Stimulated activated CD8-positive, alpha-beta memory T cell treated with anti-CD3 and anti-CD28 coated beads, Interleukin-15, amount 100 ng/mL, for 1 hour (primary cell): ENCODE results near the gene MFSD6.
"Not testable (repeated sequence)": the region's sequence is repeated elsewhere in the genome, so short reads cannot be mapped to it uniquely, and the experiment has no call there.

Source experiments
- DNase-seq: peaks from one replicate; pipeline ENCODE4 v3.0.0-alpha.2; 2020; ENCODE audit warnings: low read depth

The MFSD6 gene

DNA sequence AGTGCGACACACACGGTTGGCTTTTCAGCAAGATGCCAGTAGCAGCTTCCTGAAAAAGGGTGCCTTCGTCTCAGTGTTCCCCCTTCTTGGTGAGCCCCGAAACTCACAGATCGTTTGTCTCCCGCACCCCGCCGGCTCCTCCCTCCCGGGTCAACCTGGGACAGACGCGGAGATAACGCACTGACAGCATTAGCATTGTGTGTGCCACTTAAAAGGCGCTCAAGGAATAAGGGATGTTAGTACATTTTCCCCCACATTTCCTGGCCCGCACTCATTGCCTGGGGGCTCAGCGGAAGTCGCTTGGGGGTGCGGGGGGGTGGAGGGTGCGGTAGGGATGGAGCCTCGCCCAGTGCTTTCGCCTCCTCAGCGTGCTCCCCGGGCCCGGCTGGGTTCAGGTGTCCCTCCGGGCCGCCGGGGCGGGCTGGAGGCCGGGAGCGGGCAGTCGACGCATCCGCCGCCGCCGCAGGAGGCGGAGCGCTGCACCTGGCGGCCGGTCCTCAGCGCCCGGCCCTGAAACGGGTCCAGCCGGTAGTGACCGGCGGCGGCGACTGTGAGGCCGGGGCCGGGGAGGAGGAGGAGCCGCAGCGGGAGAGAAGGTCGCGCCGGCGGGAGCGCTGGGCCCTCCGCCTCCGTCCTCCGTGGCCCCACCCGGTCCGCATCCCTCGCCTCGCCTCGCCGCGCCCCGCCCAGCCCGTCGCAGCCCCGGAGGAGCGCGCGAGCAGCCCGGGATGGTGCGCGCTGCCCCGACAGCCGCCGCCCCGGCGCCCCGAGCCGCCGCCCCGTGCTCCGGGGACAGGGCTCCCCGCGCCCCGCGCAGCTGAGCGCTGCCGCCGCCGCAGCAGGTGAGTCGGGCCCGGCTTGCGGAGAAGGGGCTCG, at the start of gene MFSD6:
TSS of gene MFSD6 (plus strand) at position 694 of the 876 bp plus-strand sequence. CDS start 27,675 bp downstream, outside the sequence.
- peak; percentile 23 for DNase-seq

DNA sequence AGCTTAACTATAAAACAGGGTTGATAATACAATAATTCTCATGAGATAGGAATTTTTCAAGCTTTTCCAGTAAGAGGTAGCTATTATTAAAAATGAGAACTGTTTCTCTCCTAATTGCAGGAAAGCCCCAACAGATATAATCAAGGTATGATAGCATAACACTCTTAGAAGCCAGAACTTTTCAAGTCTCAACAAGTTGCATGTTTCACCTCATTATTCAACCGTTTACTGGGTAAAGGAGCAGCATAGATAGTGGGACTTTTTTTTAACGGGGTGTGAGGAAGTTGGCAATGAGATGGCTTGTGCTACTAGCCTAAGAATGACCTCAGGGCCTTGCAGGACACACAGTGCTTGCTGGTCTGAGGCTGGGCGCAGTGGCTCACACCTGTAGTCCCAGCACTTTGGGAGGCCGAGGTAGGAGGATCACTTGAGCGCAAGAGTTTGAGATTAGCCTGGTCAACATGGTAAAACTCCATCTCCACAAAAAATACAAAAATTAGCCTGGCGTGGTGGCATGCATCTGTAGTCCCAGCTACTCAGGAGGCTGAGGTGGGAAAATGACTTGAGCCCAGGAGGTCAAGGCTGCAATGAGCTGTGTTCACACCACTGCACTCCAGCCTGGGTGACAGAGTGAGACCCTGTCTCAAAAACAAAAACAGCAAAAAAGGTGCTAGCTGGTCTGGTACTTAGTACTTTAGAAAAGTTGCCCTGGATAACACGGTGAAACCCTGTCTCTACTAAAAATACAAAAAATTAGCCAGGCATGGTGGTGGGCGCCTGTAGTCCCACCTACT, 49.3 kb upstream of the MFSD6 start:
- DNase-seq: not testable (repeated sequence)

GRCh38 chr2:190360561-190360960, 47.6 kb upstream of the MFSD6 start:
- no peak for DNase-seq

DNA sequence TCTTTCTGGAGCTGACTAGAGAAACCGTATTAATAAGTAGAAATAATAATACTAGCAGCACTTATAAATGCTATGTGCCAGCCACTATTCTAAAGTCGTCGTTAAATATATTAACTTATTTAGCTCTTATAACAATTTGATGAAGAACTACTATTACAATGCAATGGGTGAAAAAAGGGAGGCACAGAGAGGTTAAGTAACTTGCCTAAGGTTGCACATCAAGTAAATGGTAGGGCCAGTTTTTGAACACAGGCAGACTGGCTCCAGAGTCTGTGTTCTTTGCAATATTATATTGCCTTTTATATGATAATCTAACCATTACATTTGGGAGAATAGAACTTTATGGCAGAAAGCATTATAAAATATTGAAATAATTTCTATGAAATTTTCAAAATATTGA, 47.2 kb upstream of the MFSD6 start:
- DNase-seq: no peak

DNA sequence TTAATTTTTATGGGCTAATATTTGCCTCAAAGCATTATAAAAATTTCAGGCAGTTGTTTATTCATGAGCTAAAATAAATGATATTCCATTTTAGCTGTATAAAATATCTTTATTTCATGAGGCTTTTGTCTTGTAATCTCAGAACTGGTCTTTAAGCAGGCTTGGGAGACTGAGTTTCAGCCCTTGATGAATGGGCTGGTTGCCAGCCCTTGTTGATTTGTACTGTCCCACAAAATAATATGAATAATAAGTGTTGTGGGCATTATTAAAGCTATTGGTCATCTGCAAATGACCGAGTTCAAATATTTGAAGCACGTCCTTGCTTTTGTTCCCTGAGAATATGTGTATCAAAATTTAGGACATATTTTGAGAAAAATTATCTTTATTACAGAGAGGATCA, 46.6 kb upstream of the MFSD6 start:
- DNase-seq: no peak

GRCh38 chr2:190362894-190363293, 45.3 kb upstream of the MFSD6 start:
- DNase-seq: no peak

DNA sequence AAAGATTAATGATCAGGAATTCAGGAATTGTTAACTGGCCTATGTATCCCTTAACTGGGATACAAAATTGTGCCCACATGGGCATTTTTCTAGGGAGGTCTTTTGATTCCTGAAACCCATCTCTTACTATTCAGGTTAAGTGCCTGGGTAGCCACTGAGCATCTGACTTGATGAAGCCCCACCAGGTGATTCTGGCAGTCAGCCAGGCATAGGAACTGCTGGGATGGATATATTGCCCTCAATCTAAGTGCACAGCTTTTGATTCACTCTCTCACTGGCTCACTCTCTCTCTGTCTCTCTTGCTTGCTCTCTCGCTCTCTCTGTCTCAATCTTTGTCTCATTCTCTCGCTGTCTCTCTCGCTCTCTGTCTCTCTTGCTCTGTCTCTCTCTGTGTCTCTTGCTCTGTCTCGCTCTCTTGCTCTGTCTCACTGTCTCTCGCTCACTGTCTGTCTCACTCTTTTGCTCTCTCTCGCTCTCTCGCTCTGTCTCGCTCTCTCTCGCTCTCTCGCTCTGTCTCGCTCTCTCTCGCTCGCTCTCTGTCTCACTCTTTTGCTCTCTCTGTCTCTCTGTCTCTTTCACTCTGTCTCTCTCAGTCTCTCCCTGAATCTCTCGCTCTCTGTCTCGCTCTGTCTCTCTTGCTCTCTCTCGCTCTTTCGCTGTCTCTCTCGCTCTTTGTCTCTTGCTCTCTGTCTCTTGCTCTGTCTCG, 42.5 kb upstream of the MFSD6 start:
- no peak for DNase-seq

GRCh38 chr2:190366248-190366753, 41.9 kb upstream of the MFSD6 start:
- DNase-seq: no peak

- DNase-seq: no peak
Measured at GRCh38 chr2:190367091-190367490, 41.1 kb upstream of the MFSD6 start.

GRCh38 chr2:190369635-190370034, 38.5 kb upstream of the MFSD6 start:
- no peak for DNase-seq

DNA sequence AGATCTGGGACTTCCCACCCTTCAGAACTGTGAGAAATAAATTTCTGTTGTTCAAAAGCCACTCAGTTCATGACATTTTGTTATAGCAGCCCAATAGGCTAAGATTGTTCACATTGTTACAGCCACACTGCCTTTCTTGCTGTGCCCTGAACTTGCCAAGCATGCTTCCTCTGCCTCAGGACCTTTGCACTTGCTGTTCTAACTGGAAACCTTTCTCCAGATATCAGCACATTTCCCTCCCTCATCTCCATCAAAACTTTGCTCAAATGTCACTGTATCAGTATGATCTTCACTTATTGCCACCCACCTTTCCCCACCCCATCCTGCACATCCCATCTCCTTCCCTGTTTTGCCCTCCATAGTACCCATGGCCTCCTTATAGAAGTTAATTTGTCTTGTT, 32.1 kb upstream of the MFSD6 start:
- no peak for DNase-seq

DNA sequence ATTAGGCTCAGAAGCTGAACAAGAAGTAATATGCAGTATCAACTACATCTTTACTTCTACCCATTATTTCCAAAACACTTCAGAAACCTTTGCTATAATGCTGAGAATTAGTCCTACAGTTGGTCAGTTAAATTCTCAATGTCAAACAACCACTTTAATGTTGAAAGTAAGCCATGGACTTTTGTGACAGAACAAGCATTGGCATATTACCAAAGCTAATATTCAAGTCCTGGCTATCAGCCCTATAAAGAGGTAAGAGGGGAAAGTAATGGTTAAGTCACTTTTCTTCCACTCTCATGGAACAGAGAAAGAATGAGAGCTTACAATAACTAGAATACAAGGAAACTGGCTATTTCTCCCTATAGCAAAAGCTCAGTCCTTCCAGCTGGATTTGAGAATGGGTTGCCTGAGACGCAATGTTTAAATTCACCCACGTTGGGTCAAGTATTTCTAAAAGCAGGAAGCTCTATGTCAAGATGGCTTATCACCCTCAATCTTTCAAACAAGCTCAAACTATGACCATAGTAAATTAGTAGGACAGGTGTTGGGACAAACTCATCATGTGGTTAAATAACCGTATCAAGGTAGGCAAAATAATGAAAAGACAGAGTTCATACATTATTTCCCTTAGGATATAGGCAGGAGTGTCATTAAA, 31.4 kb upstream of the MFSD6 start:
- no peak for DNase-seq

GRCh38 chr2:190378880-190379237, 29.3 kb upstream of the MFSD6 start:
- DNase-seq: no peak

DNA sequence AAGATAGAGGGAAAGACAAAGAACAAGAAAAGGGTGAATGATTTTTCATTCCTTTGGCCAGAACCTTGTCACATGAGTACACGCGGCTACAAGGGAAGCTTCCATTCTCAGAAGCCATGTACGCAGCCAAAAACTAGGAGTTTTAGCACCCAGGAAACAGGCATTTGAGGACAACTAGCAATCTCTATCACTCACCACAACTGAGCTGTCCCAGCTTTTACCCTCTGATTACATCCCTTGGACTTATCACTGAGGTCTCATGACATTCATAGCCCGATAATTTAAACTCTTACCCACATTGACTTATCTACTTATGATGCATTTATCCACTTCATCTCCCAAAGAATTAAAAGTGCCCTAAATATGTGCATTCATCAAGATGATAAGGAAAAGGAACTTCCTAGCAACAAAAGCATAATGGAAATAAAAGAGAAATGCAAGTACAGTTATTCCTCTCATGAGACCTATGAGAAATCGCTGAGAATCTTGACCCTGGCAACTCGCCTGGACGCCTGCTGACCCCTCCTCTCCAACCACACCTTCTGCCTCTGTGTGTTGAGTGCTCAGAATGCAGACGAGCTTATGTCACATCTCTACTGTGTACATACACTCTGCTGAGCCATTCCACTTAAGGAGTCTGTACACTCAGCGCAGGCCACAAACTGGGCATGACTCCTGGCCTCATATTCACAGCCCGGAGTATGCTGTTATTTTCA, 28.7 kb upstream of the MFSD6 start:
- no peak for DNase-seq

GRCh38 chr2:190380962-190381412, 27.2 kb upstream of the MFSD6 start:
- DNase-seq: no peak

- DNase-seq: no peak
Measured at GRCh38 chr2:190382851-190383250, 25.3 kb upstream of the MFSD6 start.

DNA sequence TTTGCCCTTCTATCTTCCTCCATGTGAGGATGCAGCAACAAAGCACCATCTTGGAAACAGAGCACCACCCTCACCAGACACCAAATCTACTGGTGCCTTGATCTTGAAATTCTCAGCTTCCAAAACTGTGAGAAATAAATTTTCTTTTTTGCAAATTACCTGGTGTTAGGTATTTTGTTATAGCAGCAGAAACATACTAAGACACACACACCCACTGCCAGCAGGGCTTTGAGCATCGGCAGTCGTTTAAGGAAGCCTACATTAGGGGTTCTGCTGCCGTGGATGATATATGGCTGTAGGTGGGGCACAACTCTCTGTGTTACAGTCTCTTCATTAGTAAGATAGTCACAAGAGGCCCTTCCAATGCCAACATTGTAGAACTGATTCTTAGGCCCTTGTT, 20.7 kb upstream of the MFSD6 start:
- no peak for DNase-seq

- DNase-seq: no peak
Measured at GRCh38 chr2:190396271-190396670, 11.9 kb upstream of the MFSD6 start.

DNA sequence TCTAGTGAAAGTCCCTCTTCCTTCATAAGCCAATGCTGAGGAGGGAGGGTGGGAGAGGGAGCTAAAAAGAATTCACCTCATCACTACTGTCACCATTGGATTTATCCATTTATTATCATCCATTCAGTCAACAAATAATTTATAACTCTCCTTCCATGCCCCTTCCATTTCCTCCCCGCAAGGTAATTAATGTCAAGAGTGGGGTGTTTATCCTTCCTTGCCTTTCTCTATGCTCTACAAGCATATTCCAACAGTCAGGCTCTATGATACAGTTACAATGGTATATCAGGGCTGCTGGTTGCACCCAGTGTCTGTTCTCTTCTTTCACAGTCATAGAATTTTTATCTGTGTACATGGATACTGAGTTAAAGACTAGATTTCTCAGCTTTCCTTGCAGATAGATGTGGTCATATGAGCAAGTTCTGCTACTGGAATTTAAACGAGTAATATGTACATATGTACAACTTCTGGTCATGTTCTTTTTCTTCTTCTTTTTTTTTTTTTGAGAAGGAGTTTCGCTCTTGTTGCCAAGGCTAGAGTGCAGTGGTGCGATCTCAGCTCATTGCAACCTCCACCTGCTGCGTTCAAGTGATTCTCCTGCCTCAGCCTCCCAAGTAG, 5.1 kb upstream of the MFSD6 start:
- DNase-seq: no peak

DNA sequence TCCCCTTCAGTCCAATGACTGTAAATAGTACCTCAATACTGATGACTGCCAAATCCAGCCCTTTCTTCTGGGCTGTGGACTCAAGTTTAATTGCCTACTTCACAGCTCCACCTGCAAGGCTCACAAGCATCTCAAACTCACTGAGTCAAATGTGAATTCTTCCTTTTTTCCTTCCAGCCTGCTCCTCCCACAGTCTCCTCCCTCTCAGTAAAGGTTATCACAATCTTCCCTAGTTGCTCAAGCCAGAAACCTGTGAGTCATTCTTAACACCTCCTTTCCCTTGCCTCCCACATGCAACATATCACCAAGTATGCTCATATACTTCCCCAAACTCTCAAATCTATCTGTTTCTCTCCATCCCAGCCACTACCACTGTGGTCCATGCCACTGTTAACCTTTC, 3.7 kb upstream of the MFSD6 start:
- DNase-seq: no peak

DNA sequence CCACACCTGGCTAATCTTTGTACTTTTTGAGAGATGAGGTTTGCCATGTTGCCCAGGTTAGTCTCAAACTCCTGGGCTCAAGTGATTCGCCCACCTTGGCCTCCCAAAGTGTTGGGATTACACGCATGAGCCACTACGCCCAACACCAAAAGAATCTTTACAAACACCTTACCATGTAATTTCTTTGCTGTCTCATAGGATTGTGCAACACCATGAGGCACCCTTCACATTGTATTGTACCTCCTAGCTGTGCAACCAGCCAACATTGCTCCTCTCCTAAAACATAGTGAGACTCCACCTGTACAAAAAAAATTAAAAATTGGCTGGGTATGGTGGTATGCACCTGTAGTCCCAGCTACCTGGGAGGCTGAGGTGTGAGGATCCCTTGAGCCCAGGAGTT, 3.1 kb upstream of the MFSD6 start:
- DNase-seq: no peak
